Measurements from ENCODE around the gene GRID1. TPM values are rescaled to one million over a fixed set of nuclear protein-coding genes. Genes with fewer than 3 reads are reported as not detected.

The GRID1 gene
- total and polyA plus RNA-seq, 10 of the 15 experiments (the other 5 are each of a cell fraction or from before 2014, with no cell fraction given), result 0.04 to 0.62 (median 0.08) TPM; not detected in 5

GRCh38 chr10:86391986-86392722 lies 25.6 kb upstream of the GRID1 start:
- ChIA-PET CTCF (interaction anchor here (0.6 to 7.5 kb wide), 12 partner anchors 10 to 524 kb away, joined by 3 to 74 read pairs (median 6); partner anchors contain the start of gene WAPL), SMC1A (ENCODE audit: uncharacterized antibody, unreplicated experiment) (interaction anchor here (0.6 to 7.6 kb wide), 14 partner anchors 8 to 419 kb away, joined by 3 to 42 read pairs (median 3); no protein-coding TSS in a partner anchor), RAD21 (ENCODE audit: unreplicated experiment) (interaction anchor here (0.6 to 5.4 kb wide), 11 partner anchors 9 to 320 kb away, joined by 3 to 56 read pairs (median 3); partner anchors contain the start of gene WAPL), POLR2A (interaction anchor here (0.6 to 5.8 kb wide), 7 partner anchors 9 to 192 kb away, joined by 3 to 58 read pairs (median 7); no protein-coding TSS in a partner anchor)
- H3K79me2 ChIP-seq (ENCODE audit: control insufficient read depth, insufficient read depth, low read length), result peaks cover 40% of the 10 kb centered on the region
- in situ Hi-C loops (cut with MboI) (no loop called here), intact Hi-C loops (cut with micrococcal nuclease; ENCODE audit: unreplicated experiment) (loop anchor here (5.0 to 10.0 kb wide), 2 partner anchors 130 to 273 kb away; partner anchors contain the start of genes LDB3 and WAPL)
- H3K4me3 ChIP-seq, result peak overlapping the region; percentile 87
- peaks cover 36% of the 10 kb centered on the region for H3K4me1 ChIP-seq (ENCODE audit: control insufficient read depth, insufficient read depth, low read length)
- H3K9ac ChIP-seq (ENCODE audit: control insufficient read depth, insufficient read depth, low read length), result peak overlapping the region; percentile 87
- peak overlapping the region; percentile 91 for H3K27ac ChIP-seq (ENCODE audit: control insufficient read depth, insufficient read depth)
- H4K20me1 ChIP-seq (ENCODE audit: control insufficient read depth, insufficient read depth), result no peaks in the 10 kb centered on the region
- BruUV-seq (replicated peaks), result no TSS peak
- DNase-seq (ENCODE audit: low read depth, low spot score) (no peak), FAIRE-seq (no peak), ATAC-seq (peak; percentile 33)
- peak overlapping the region; percentile 65 for H2AFZ ChIP-seq (ENCODE audit: control insufficient read depth, low read depth, low read length)
- H3K9me3 ChIP-seq (replicated peaks; ENCODE audit: control insufficient read depth, insufficient read depth, low read length), result no peaks in the 10 kb centered on the region
- no peaks in the 10 kb centered on the region for H3K36me3 ChIP-seq (ENCODE audit: control insufficient read depth in 2 of 2, insufficient read depth in 2 of 2, low read length in 1 of 2)
- H3K27me3 ChIP-seq (replicated peaks in 1 of 2; ENCODE audit: control insufficient read depth in 2 of 2, insufficient read depth in 2 of 2, low read length in 1 of 2), result no peaks in the 10 kb centered on the region
- TF ChIP-seq YY1 (IDR thresholded peaks at IDR 0.05; ENCODE audit: low read depth, low read length) (peak; percentile 79), PBX3 (IDR thresholded peaks at IDR 0.05; ENCODE audit: insufficient replicate concordance, low read depth, low read length) (peak; percentile 75), CREB1 (IDR thresholded peaks at IDR 0.05; ENCODE audit: low read depth) (0 out of 2 replicates have a peak, but pooled peaks have one; percentile 30), ZNF24 (IDR thresholded peaks at IDR 0.05) (no peak), EED (IDR thresholded peaks at IDR 0.05; ENCODE audit: low read depth) (0 out of 2 replicates have a peak, but pooled peaks have one; percentile 5), ZNF622 (IDR thresholded peaks at IDR 0.05) (no peak), LARP7 (IDR thresholded peaks at IDR 0.05) (0 out of 2 replicates have a peak, but pooled peaks have one; percentile 17), PKNOX1 (IDR thresholded peaks at IDR 0.05) (peak; percentile 88), GATAD2B (conservative IDR thresholded peaks at IDR 0.05; ENCODE audit: low read depth) (0 out of 2 replicates have a peak, but pooled peaks have one; percentile 62)
- H3K4me2 ChIP-seq (ENCODE audit: control insufficient read depth, insufficient read depth), result peak overlapping the region; percentile 96
- 12% methylated on average over 8 of the region's 12 CpGs for WGBS (ENCODE audit: insufficient coverage, insufficient replicate concordance, low lambda C conversion rate, missing lambda C conversion rate)
